ENCODE measurements around the gene BCOR.
A peak's percentile ranks its signal among the peaks of the same experiment; 100 is the strongest.

BCOR gene

DNA sequence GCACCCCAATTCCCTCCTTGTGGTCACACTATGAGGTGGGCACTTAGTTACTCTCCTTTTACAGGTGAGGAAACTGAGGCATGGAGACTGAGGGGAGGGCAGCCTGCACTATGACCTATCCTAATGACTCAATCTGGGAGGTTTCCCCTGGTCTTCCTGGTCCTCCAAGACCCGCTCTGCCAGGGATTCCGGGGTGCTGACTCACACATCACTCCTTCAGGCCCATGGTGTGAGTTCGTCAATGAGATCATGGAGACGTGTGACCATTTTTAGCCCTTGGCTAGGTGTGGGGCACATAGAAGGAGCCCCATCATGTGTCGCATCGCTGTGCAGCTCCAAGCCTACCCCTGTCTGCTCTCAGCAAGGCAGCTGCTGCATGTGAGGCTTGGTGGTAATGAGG, 32.4 kb upstream of the BCOR start:
- peaks cover 11% of the 10 kb centered on the region for H3K4me1 Mint-ChIP-seq (ENCODE audit: low read depth)
- no peaks in the 10 kb centered on the region for H3K36me3 Mint-ChIP-seq (ENCODE audit: low read depth)
- peaks cover 16% of the 10 kb centered on the region for H3K27me3 Mint-ChIP-seq
- no peak overlapping the region for H3K4me3 Mint-ChIP-seq
- intact Hi-C loops (cut with micrococcal nuclease): no loop called here
- no peak overlapping the region for H3K27ac Mint-ChIP-seq
- H3K9me3 Mint-ChIP-seq: no peaks in the 10 kb centered on the region

GRCh38 chrX:40127052-40127451, 29.3 kb upstream of the BCOR start:
- H3K27ac Mint-ChIP-seq: peak overlapping the region; percentile 39
- no peak overlapping the region for H3K4me3 Mint-ChIP-seq
- peaks cover 18% of the 10 kb centered on the region for H3K27me3 Mint-ChIP-seq
- H3K9me3 Mint-ChIP-seq: no peaks in the 10 kb centered on the region
- peaks cover 11% of the 10 kb centered on the region for H3K4me1 Mint-ChIP-seq (ENCODE audit: low read depth)
- intact Hi-C loops (cut with micrococcal nuclease): no loop called here
- H3K36me3 Mint-ChIP-seq (ENCODE audit: low read depth): no peaks in the 10 kb centered on the region

DNA sequence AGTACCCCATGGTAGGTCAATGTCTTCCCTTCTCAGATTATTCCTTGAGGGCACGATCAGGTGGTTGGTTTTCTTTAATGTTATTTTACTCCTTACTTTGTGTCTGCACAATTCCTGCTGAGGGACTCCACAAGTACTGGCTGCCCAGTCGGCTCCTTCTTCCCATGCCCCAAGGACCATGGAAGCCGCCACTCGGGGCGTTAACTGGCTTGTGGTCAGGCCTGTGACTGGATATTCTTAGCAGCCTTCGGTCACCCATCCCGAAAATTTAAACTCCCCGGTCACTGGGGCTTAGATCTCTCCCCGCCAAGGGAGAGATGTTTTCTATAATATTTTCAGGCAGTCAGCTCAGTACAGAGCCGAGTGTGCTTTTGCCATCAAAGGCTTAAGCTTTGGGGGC, 24.7 kb upstream of the BCOR start:
- Mint-ChIP-seq H3K27ac (no peak overlapping the region), H3K36me3 (ENCODE audit: low read depth) (no peaks in the 10 kb centered on the region), H3K4me3 (no peak overlapping the region), H3K27me3 (peaks cover 15% of the 10 kb centered on the region), H3K9me3 (no peaks in the 10 kb centered on the region), H3K4me1 (ENCODE audit: low read depth) (peaks cover 32% of the 10 kb centered on the region)
- intact Hi-C loops (cut with micrococcal nuclease): no loop called here

DNA sequence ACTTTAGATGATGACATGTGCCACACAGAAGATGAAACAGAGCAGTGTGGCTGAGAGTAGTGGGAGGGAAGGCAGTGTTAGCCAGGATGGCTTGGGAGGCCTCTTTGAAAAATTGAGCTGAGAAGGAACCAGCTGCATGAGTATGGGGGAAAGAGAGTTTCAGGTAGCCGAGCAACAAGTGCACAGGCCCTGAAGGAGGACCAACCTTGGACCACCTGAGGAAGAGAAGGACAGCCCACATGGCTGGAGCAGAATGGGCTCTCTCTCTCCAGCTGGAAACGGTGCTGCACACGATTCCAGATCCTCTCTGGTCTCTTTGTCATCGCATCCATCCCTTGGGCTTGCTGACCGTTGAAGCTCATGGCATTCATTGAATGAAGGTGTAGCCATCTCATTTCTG, 23.9 kb upstream of the BCOR start:
- Mint-ChIP-seq H3K4me1 (ENCODE audit: low read depth) (peaks cover 24% of the 10 kb centered on the region), H3K9me3 (no peaks in the 10 kb centered on the region)

DNA sequence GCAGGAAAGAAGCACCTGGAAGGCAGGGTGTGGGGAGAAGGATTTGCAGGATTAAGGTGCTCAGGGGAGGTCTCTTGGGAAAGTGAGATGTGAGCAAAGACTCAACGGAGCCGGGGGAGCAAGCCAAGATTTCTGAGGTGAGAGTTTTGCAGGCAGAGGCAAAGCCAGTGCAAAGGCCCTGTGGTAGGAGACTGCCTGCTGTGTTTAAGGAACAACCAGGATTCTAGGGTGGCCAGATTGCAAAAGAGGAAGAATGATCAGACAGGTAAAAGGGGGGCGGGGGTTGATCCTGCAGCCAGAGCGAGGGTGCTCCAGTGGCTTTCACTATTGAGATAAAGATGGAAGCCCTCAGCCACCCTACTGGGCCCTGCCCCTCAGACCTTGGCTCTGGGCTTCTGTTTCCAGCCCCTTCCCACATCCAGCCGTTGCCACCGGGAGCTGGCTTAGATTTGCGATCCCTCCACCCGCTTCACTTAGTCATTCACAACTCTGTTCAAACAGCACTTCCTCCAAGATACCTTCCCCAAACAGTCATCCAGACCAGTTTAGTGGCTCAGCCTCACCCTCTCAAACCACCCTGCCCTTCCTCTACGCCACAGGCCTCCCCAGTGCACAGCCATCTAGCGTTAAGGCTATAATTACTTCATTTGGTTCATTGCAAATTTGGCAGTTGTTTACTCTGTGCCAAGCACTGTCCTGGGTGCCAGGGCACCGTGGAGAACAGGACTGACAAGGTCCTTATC, 23.3 kb upstream of the BCOR start:
- H3K4me1 Mint-ChIP-seq (ENCODE audit: low read depth): peaks cover 21% of the 10 kb centered on the region
- H3K36me3 Mint-ChIP-seq (ENCODE audit: low read depth): no peaks in the 10 kb centered on the region
- H3K27ac Mint-ChIP-seq: peak overlapping the region; percentile 56
- intact Hi-C loops (cut with micrococcal nuclease): no loop called here
- peaks cover 15% of the 10 kb centered on the region for H3K27me3 Mint-ChIP-seq
- H3K9me3 Mint-ChIP-seq: no peaks in the 10 kb centered on the region
- H3K4me3 Mint-ChIP-seq: peak overlapping the region; percentile 4

More for the DNA sequence above, 23.9 kb upstream of the BCOR start:
- intact Hi-C loops (cut with micrococcal nuclease): no loop called here
- Mint-ChIP-seq H3K36me3 (ENCODE audit: low read depth) (no peaks in the 10 kb centered on the region), H3K4me3 (no peak overlapping the region), H3K27ac (peak overlapping the region; percentile 56), H3K27me3 (peaks cover 15% of the 10 kb centered on the region)

GRCh38 chrX:40117715-40118285, 20.0 kb upstream of the BCOR start:
- Mint-ChIP-seq H3K27ac (no peak overlapping the region), H3K9me3 (no peaks in the 10 kb centered on the region), H3K4me1 (ENCODE audit: low read depth) (peaks cover 21% of the 10 kb centered on the region), H3K36me3 (ENCODE audit: low read depth) (no peaks in the 10 kb centered on the region), H3K27me3 (peaks cover 11% of the 10 kb centered on the region), H3K4me3 (no peak overlapping the region)
- intact Hi-C loops (cut with micrococcal nuclease): no loop called here

GRCh38 chrX:40116925-40117324, 19.2 kb upstream of the BCOR start:
- Mint-ChIP-seq H3K27me3 (peaks cover 13% of the 10 kb centered on the region), H3K27ac (no peak overlapping the region), H3K9me3 (no peaks in the 10 kb centered on the region), H3K4me3 (no peak overlapping the region), H3K36me3 (ENCODE audit: low read depth) (no peaks in the 10 kb centered on the region), H3K4me1 (ENCODE audit: low read depth) (peaks cover 20% of the 10 kb centered on the region)
- intact Hi-C loops (cut with micrococcal nuclease): no loop called here

- Mint-ChIP-seq H3K36me3 (ENCODE audit: low read depth) (no peaks in the 10 kb centered on the region), H3K4me1 (ENCODE audit: low read depth) (peaks cover 7% of the 10 kb centered on the region), H3K9me3 (no peaks in the 10 kb centered on the region), H3K27me3 (peaks cover 5% of the 10 kb centered on the region), H3K27ac (no peak overlapping the region), H3K4me3 (no peak overlapping the region)
- intact Hi-C loops (cut with micrococcal nuclease): no loop called here
These were observed 15.2 kb upstream of the BCOR start for GRCh38 chrX:40112996-40113395.

DNA sequence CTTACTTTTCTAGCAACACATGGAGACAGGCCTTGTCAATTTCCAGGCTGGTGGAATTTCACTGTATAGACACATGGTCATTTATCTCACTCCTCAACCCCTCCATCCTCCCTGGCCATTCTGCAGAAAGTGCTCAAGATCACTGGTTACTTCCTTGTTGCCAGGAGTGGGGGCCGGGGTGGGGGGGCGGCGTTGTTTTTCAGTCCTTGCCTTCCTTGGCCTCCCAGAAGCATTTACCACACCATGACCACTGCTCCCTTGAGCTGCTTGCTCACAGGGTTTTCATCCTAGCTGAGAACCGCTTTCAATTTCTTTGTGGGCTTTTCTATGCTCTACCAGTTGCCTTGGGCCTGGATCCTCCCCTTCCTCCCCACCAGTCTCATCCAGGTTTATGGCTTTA, 14.1 kb upstream of the BCOR start:
- no peaks in the 10 kb centered on the region for H3K9me3 Mint-ChIP-seq
- H3K27me3 Mint-ChIP-seq: peaks cover 5% of the 10 kb centered on the region
- H3K4me3 Mint-ChIP-seq: no peak overlapping the region
- no peaks in the 10 kb centered on the region for H3K36me3 Mint-ChIP-seq (ENCODE audit: low read depth)
- intact Hi-C loops (cut with micrococcal nuclease): no loop called here
- H3K4me1 Mint-ChIP-seq (ENCODE audit: low read depth): peaks cover 15% of the 10 kb centered on the region
- no peak overlapping the region for H3K27ac Mint-ChIP-seq

GRCh38 chrX:40109288-40110008, 11.7 kb upstream of the BCOR start:
- H3K9me3 Mint-ChIP-seq: no peaks in the 10 kb centered on the region
- no peaks in the 10 kb centered on the region for H3K36me3 Mint-ChIP-seq (ENCODE audit: low read depth)
- H3K27me3 Mint-ChIP-seq: peaks cover 5% of the 10 kb centered on the region
- peaks cover 22% of the 10 kb centered on the region for H3K4me1 Mint-ChIP-seq (ENCODE audit: low read depth)
- intact Hi-C loops (cut with micrococcal nuclease): loop anchor here (5.0 kb wide), 1 partner anchor 43 kb away; no protein-coding TSS in a partner anchor
- H3K27ac Mint-ChIP-seq: no peak overlapping the region
- H3K4me3 Mint-ChIP-seq: peak overlapping the region; percentile 45

DNA sequence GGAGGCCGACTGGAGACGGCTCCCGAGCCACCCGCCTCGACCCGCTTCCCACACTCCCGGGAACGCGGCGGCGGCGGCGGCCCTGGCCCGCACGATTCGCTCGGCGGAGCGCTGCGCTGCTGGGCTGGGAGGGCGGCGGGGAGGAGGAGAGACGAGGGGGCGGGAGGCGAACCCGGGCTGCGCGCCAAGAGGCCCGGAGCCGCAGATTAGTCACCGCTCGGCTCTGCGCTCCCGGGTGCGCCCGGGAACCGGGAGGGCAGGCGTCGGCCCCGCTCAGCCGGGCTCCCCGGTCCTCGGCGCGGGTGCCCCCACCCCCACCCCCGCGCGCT, 11.2 kb upstream of the BCOR start:
- Mint-ChIP-seq H3K27me3 (peaks cover 3% of the 10 kb centered on the region), H3K36me3 (ENCODE audit: low read depth) (no peaks in the 10 kb centered on the region), H3K4me1 (ENCODE audit: low read depth) (peaks cover 23% of the 10 kb centered on the region), H3K9me3 (no peaks in the 10 kb centered on the region), H3K4me3 (peak overlapping the region; percentile 45), H3K27ac (no peak overlapping the region)
- intact Hi-C loops (cut with micrococcal nuclease): loop anchor here (5.0 kb wide), 1 partner anchor 43 kb away; no protein-coding TSS in a partner anchor

DNA sequence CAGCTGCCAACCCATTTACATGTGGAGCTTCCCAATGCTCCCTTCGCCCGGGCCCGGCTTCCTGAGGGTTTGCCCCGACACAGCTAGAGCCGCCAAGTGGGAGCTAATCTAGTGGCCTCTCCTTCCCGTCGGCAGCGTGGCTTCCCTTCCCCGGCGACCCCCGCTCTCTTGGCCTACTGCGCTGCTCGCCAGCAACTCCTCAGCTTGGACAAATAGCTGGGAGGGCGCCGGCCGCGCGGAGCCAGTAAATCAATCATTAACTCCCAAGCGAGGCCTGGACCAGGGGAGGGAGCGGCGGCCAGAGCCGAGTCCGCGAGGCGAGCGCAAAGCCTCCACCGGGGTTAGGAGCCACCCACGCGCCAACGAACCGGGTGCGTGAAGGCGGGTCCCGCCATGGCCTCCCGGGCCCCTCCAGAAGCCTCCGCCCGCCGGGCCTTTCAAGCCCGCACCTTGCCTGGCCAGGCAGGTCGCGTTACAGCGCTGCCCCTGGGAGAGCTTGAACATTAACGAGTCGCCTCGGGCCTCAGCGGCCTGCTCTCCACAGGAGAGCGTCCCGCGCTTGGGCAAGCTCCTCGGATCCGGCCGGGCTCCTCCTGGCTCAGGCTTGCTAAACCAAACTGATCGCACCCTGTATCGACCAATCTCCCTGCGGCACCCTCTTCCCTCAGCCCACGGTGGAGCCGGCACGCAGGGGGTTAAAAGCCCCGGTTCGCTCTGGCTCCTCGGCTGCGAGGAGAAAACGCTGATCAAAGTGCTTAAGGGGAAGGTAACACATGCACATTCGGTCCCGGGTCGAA, 10.6 kb upstream of the BCOR start:
- Mint-ChIP-seq H3K27me3 (peaks cover 3% of the 10 kb centered on the region), H3K9me3 (no peaks in the 10 kb centered on the region), H3K4me1 (ENCODE audit: low read depth) (peaks cover 23% of the 10 kb centered on the region), H3K36me3 (ENCODE audit: low read depth) (no peaks in the 10 kb centered on the region), H3K27ac (no peak overlapping the region), H3K4me3 (peak overlapping the region; percentile 42)
- intact Hi-C loops (cut with micrococcal nuclease): loop anchor here (5.0 kb wide), 1 partner anchor 44 kb away; no protein-coding TSS in a partner anchor

DNA sequence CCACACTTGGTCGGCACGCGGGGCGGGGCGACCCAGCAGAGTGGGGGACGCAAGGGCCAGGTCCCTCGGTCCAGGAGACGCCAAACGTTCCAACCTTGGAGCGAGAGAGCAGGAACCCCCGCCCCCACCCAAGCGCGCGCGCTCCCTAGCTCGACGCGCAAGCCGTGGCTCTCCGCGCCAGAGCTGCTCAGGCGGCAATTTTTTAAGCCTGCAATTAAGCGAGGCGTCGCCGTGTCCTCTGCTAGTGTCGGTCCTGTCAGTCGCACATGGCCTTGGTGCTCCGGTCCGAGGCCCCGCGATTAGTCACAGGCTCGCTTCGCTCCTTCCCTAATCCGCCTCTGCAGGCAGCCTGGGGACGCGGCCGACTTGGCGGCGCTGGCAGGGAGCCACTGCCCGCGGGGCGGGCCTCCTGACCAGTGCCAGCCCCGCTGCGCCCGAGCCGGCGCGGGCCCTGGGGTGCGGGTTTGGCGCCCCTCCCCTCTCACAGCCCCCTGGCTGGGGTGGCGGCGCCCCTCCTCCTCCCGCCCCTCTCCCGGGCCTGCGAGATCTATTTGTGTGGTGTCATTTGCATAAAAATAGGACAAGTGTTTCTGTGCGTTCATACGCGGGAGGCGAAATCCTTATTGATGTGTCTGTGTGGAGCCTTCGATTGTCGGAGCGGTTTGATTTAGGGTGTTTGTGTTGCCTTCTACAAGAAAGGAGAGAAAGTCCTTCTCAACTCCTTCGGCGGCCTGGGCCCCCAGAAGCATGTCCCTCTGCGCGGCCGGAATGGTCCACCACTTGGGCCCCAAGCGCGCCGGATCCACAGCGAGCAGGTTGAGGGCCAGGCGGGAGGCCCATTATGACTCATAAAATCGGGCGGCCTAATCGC, 9.8 kb upstream of the BCOR start:
- H3K4me1 Mint-ChIP-seq (ENCODE audit: low read depth): peaks cover 23% of the 10 kb centered on the region
- peaks cover 3% of the 10 kb centered on the region for H3K27me3 Mint-ChIP-seq
- H3K27ac Mint-ChIP-seq: peak overlapping the region; percentile 88
- intact Hi-C loops (cut with micrococcal nuclease): loop anchor here (2.0 to 5.0 kb wide), 2 partner anchors 45 to 159 kb away; no protein-coding TSS in a partner anchor
- no peaks in the 10 kb centered on the region for H3K9me3 Mint-ChIP-seq
- no peaks in the 10 kb centered on the region for H3K36me3 Mint-ChIP-seq (ENCODE audit: low read depth)
- H3K4me3 Mint-ChIP-seq: peak overlapping the region; percentile 69
